DOHH2 (cell line): Measurements from ENCODE around the gene SCAF8.

Experiments
- CTCF ChIP-seq: fragments of 200-600 bp; sonication (generic); IDR thresholded peaks from one replicate; pipeline ENCODE4 v1.5.1; 2014; ENCODE audit warnings: antibody characterized with exemption, mild to moderate bottlenecking, low read depth, low read length; ENCODE audit not compliant: poor library complexity, severe bottlenecking
- EZH2phosphoT487 ChIP-seq: fragments of 200-600 bp; sonication (generic); IDR thresholded peaks from 2 replicates; pipeline ENCODE4 v1.6.1; 2017; ENCODE audit warnings: borderline replicate concordance, mild to moderate bottlenecking, antibody characterized with exemption, low read length, moderate library complexity, mixed read lengths

- TF ChIP-seq CTCF (peak; percentile 21), EZH2phosphoT487 (no peak)
These were observed 72.2 kb downstream of the SCAF8 start for GRCh38 chr6:154805288-154805911.
